Dendritic cell treated with granulocyte-macrophage colony-stimulating factor and Interleukin-4, amounts not matched to agents 40 ng/mL and 50 ng/mL, for 4 days (primary cell): ENCODE measurements around the gene MYDGF.

ENCODE experiments used
- H3K27ac Mint-ChIP-seq: one replicate; pipeline ENCODE4 v1.8.0; 2022; ENCODE audit warnings: mild to moderate bottlenecking, mixed read lengths
- H3K27me3 Mint-ChIP-seq: one replicate; pipeline ENCODE4 v1.8.0; 2022; ENCODE audit warnings: mild to moderate bottlenecking, mixed read lengths
- H3K36me3 Mint-ChIP-seq: one replicate; pipeline ENCODE4 v1.8.0; 2022; ENCODE audit warnings: low read depth, mixed read lengths
- H3K4me1 Mint-ChIP-seq: one replicate; pipeline ENCODE4 v1.8.0; 2022; ENCODE audit warnings: low read depth, mixed read lengths
- H3K4me3 Mint-ChIP-seq: one replicate; pipeline ENCODE4 v1.8.0; 2022; ENCODE audit warnings: mild to moderate bottlenecking, moderate library complexity, mixed read lengths
- H3K9me3 Mint-ChIP-seq: one replicate; pipeline ENCODE4 v1.8.0; 2022; ENCODE audit warnings: mixed read lengths
- intact Hi-C: fragments of 100-400 bp; cut with micrococcal nuclease; formaldehyde crosslinking; loops from one replicate; pipeline ENCODE4 v1.15.0; 2022

MYDGF gene

GRCh38 chr19:4707956-4708650 is 38.0 kb upstream of the MYDGF start:
- H3K27me3 Mint-ChIP-seq: no peaks in the 10 kb centered on the region
- H3K9me3 Mint-ChIP-seq: no peaks in the 10 kb centered on the region
- H3K4me1 Mint-ChIP-seq: peaks cover 60% of the 10 kb centered on the region
- H3K36me3 Mint-ChIP-seq: peaks cover 100% of the 10 kb centered on the region
- no peak overlapping the region for H3K4me3 Mint-ChIP-seq
- intact Hi-C loops: no loop called here
- peak overlapping the region; percentile 9 for H3K27ac Mint-ChIP-seq

GRCh38 chr19:4707322-4707721 is 37.2 kb upstream of the MYDGF start:
- H3K36me3 Mint-ChIP-seq: peaks cover 100% of the 10 kb centered on the region
- no peaks in the 10 kb centered on the region for H3K27me3 Mint-ChIP-seq
- intact Hi-C loops: no loop called here
- no peaks in the 10 kb centered on the region for H3K9me3 Mint-ChIP-seq
- no peak overlapping the region for H3K4me3 Mint-ChIP-seq
- peaks cover 63% of the 10 kb centered on the region for H3K4me1 Mint-ChIP-seq
- H3K27ac Mint-ChIP-seq: peak overlapping the region; percentile 9

GRCh38 chr19:4705413-4706131 is 35.4 kb upstream of the MYDGF start:
- Mint-ChIP-seq H3K27me3 (no peaks in the 10 kb centered on the region), H3K4me3 (no peak overlapping the region), H3K27ac (peak overlapping the region; percentile 25), H3K36me3 (peaks cover 100% of the 10 kb centered on the region), H3K9me3 (no peaks in the 10 kb centered on the region), H3K4me1 (peaks cover 60% of the 10 kb centered on the region)
- intact Hi-C loops: no loop called here

- intact Hi-C loops: no loop called here
- no peaks in the 10 kb centered on the region for H3K27me3 Mint-ChIP-seq
Observed at GRCh38 chr19:4704317-4704673, 34.2 kb upstream of the MYDGF start.

GRCh38 chr19:4703671-4704316 is 33.7 kb upstream of the MYDGF start:
- Mint-ChIP-seq H3K9me3 (no peaks in the 10 kb centered on the region), H3K4me3 (no peak overlapping the region), H3K27ac (peak overlapping the region; percentile 25), H3K4me1 (peaks cover 53% of the 10 kb centered on the region), H3K36me3 (peaks cover 100% of the 10 kb centered on the region), H3K27me3 (no peaks in the 10 kb centered on the region)
- intact Hi-C loops: no loop called here

More at GRCh38 chr19:4704317-4704673, 34.2 kb upstream of the MYDGF start:
- H3K36me3 Mint-ChIP-seq: peaks cover 100% of the 10 kb centered on the region
- H3K27ac Mint-ChIP-seq: peak overlapping the region; percentile 25
- no peak overlapping the region for H3K4me3 Mint-ChIP-seq
- no peaks in the 10 kb centered on the region for H3K9me3 Mint-ChIP-seq
- H3K4me1 Mint-ChIP-seq: peaks cover 56% of the 10 kb centered on the region

GRCh38 chr19:4702764-4703163 is 32.6 kb upstream of the MYDGF start:
- intact Hi-C loops: no loop called here
- peak overlapping the region; percentile 25 for H3K27ac Mint-ChIP-seq
- H3K9me3 Mint-ChIP-seq: no peaks in the 10 kb centered on the region
- H3K27me3 Mint-ChIP-seq: no peaks in the 10 kb centered on the region
- H3K4me3 Mint-ChIP-seq: no peak overlapping the region
- peaks cover 44% of the 10 kb centered on the region for H3K4me1 Mint-ChIP-seq
- peaks cover 100% of the 10 kb centered on the region for H3K36me3 Mint-ChIP-seq

GRCh38 chr19:4701557-4701956 is 31.4 kb upstream of the MYDGF start:
- Mint-ChIP-seq H3K9me3 (no peaks in the 10 kb centered on the region), H3K36me3 (peaks cover 100% of the 10 kb centered on the region), H3K27ac (no peak overlapping the region), H3K4me3 (no peak overlapping the region), H3K27me3 (no peaks in the 10 kb centered on the region), H3K4me1 (peaks cover 35% of the 10 kb centered on the region)
- intact Hi-C loops: no loop called here

- no peaks in the 10 kb centered on the region for H3K27me3 Mint-ChIP-seq
- H3K4me3 Mint-ChIP-seq: no peak overlapping the region
- H3K4me1 Mint-ChIP-seq: peaks cover 35% of the 10 kb centered on the region
- H3K27ac Mint-ChIP-seq: no peak overlapping the region
- H3K36me3 Mint-ChIP-seq: peaks cover 100% of the 10 kb centered on the region
- intact Hi-C loops: no loop called here
- no peaks in the 10 kb centered on the region for H3K9me3 Mint-ChIP-seq
Observed at GRCh38 chr19:4700693-4700970, 30.5 kb upstream of the MYDGF start.

- no peaks in the 10 kb centered on the region for H3K9me3 Mint-ChIP-seq
- H3K27ac Mint-ChIP-seq: no peak overlapping the region
- H3K36me3 Mint-ChIP-seq: peaks cover 100% of the 10 kb centered on the region
- intact Hi-C loops: no loop called here
- no peak overlapping the region for H3K4me3 Mint-ChIP-seq
- H3K4me1 Mint-ChIP-seq: peaks cover 40% of the 10 kb centered on the region
- H3K27me3 Mint-ChIP-seq: no peaks in the 10 kb centered on the region
Observed at GRCh38 chr19:4699826-4700692, 29.9 kb upstream of the MYDGF start.

- H3K4me3 Mint-ChIP-seq: no peak overlapping the region
- H3K36me3 Mint-ChIP-seq: peaks cover 100% of the 10 kb centered on the region
Observed at GRCh38 chr19:4697304-4697703, 27.2 kb upstream of the MYDGF start.

GRCh38 chr19:4695224-4695731 is 25.1 kb upstream of the MYDGF start:
- intact Hi-C loops: no loop called here
- no peak overlapping the region for H3K4me3 Mint-ChIP-seq

More at GRCh38 chr19:4697304-4697703, 27.2 kb upstream of the MYDGF start:
- H3K27me3 Mint-ChIP-seq: no peaks in the 10 kb centered on the region
- intact Hi-C loops: no loop called here
- peaks cover 46% of the 10 kb centered on the region for H3K4me1 Mint-ChIP-seq
- peak overlapping the region; percentile 25 for H3K27ac Mint-ChIP-seq
- H3K9me3 Mint-ChIP-seq: no peaks in the 10 kb centered on the region

GRCh38 chr19:4694211-4694987 is 24.3 kb upstream of the MYDGF start:
- Mint-ChIP-seq H3K27ac (peak overlapping the region; percentile 79), H3K27me3 (no peaks in the 10 kb centered on the region), H3K36me3 (peaks cover 100% of the 10 kb centered on the region), H3K4me3 (peak overlapping the region; percentile 65), H3K4me1 (peaks cover 60% of the 10 kb centered on the region), H3K9me3 (no peaks in the 10 kb centered on the region)
- intact Hi-C loops: no loop called here

More at GRCh38 chr19:4695224-4695731, 25.1 kb upstream of the MYDGF start:
- Mint-ChIP-seq H3K27ac (peak overlapping the region; percentile 79), H3K4me1 (peaks cover 61% of the 10 kb centered on the region), H3K9me3 (no peaks in the 10 kb centered on the region), H3K27me3 (no peaks in the 10 kb centered on the region), H3K36me3 (peaks cover 100% of the 10 kb centered on the region)
